ENCODE results near the gene ACSM2B. TPM values are rescaled to one million over a fixed set of nuclear protein-coding genes. Genes with fewer than 3 reads are reported as not detected.
"Not testable (repeated sequence)": the region's sequence is repeated elsewhere in the genome, so short reads cannot be mapped to it uniquely, and the experiment has no call there.

Gene ACSM2B
- total RNA-seq, 1 experiment from 2014 or later, result not detected

DNA sequence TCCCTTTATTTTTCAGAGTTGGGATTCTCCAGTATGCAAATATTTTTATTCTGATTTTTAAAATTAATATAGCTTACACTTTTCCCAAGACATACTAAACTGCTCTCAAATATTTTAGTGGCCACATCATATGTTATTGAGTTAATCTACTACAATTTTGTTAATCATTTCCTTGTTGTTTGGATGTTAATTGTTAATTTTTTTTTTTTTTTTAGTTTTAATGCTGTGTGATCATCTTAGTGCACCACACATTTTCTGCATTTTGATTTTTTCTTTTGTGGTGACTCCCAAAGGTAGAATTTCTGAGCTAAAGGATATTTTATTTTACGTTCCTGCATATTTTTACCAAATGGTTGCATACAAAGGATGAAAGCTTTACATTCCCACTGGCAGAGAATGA is 10.5 kb upstream of the ACSM2B start:
- H3K79me2 ChIP-seq (ENCODE audit: low read length); ATAC-seq; CTCF ChIA-PET; H3K9ac ChIP-seq (ENCODE audit: low read length); H3K27ac ChIP-seq (ENCODE audit: low read length); intact Hi-C loops (cut with micrococcal nuclease); H3K9me3 ChIP-seq (ENCODE audit: low read length); BruUV-seq (replicated peaks); H3F3A ChIP-seq (ENCODE audit: low read length, unreplicated experiment); H2AFZ ChIP-seq (ENCODE audit: low read length); POLR2A ChIA-PET (ENCODE audit: unreplicated experiment); H3K4me1 ChIP-seq (ENCODE audit: insufficient read depth, low read length); H3K4me2 ChIP-seq (ENCODE audit: low read length); H3K27me3 ChIP-seq (ENCODE audit: low read length); H3K9me2 ChIP-seq (replicated peaks; ENCODE audit: low read length); H3K4me3 ChIP-seq (ENCODE audit: low read length); H4K20me1 ChIP-seq (ENCODE audit: low read length); DNase-seq; H3K36me3 ChIP-seq (ENCODE audit: low read depth, low read length): not testable (repeated sequence)

DNA sequence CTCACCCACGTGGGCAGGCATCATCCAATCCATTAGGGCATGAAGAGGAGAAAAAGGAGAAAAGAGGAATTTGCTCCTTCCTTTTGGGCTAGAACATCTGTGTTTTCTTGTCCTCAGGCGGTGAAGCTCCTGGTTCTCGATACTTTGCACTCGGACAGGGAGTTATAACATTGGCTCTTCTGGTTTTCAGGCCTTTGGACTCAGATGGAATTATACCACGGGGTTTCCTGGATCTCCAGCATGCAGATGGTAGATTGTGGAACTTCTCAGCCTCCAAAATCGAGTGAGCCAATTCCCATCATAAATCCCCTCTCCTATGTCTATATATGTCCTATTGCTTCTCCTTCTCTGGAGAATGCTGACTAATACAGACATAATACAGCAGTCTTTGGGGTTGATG is 9.9 kb upstream of the ACSM2B start:
- ATAC-seq; H3K4me1 ChIP-seq (ENCODE audit: insufficient read depth, low read length); H3K27me3 ChIP-seq (ENCODE audit: low read length); H3K79me2 ChIP-seq (ENCODE audit: low read length); H3K9me3 ChIP-seq (ENCODE audit: low read length); CTCF ChIA-PET; H3K9me2 ChIP-seq (replicated peaks; ENCODE audit: low read length); H4K20me1 ChIP-seq (ENCODE audit: low read length); BruUV-seq (replicated peaks); H3F3A ChIP-seq (ENCODE audit: low read length, unreplicated experiment); intact Hi-C loops (cut with micrococcal nuclease); POLR2A ChIA-PET (ENCODE audit: unreplicated experiment); H3K4me2 ChIP-seq (ENCODE audit: low read length); H2AFZ ChIP-seq (ENCODE audit: low read length); H3K4me3 ChIP-seq (ENCODE audit: low read length); H3K9ac ChIP-seq (ENCODE audit: low read length); DNase-seq; H3K27ac ChIP-seq (ENCODE audit: low read length); H3K36me3 ChIP-seq (ENCODE audit: low read depth, low read length): not testable (repeated sequence)

DNA sequence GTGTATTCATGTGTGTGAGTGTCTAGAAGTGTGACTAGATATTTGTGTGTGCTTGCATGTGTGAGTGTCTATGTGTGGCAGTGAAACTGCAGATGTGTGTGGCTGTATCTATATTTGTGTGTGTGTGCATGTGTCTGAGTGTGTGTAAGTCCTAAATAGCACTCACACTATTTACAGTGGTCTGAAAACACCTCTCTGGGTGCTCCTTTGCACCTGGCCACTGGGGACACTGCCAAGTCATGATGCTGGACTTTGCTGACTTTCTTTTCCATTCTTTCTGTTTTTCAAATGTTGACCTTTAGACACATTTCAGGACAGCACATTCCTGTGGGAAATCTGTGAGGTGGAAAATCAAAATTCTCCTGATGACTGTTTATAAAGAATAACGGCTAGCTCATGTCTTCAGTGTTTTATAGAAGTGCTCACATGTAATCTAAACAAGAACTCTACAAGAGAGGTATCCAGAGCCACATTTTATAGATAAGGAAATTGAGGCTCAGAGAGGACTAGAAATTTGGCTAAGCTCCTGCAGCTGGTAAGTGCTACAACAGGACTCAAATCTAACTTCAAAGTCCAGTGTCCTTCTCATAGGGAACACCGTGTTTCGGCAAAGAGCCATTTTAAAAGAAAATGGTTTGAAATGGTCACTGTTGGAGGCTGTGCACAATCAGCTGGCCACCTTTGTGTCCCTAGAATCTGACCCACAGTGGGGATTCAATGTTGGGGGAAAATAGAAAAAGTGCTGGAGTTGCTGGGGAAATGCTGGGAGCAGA is 4.5 kb upstream of the ACSM2B start:
- H3K4me2 ChIP-seq (ENCODE audit: low read length); H3K9me2 ChIP-seq (replicated peaks; ENCODE audit: low read length); H3K4me3 ChIP-seq (ENCODE audit: low read length); H4K20me1 ChIP-seq (ENCODE audit: low read length); H3F3A ChIP-seq (ENCODE audit: low read length, unreplicated experiment); H3K4me1 ChIP-seq (ENCODE audit: insufficient read depth, low read length); H3K79me2 ChIP-seq (ENCODE audit: low read length); ATAC-seq; H3K9me3 ChIP-seq (ENCODE audit: low read length); CTCF ChIA-PET; BruUV-seq (replicated peaks); H3K9ac ChIP-seq (ENCODE audit: low read length); H3K27me3 ChIP-seq (ENCODE audit: low read length); POLR2A ChIA-PET (ENCODE audit: unreplicated experiment); DNase-seq; H2AFZ ChIP-seq (ENCODE audit: low read length); H3K36me3 ChIP-seq (ENCODE audit: low read depth, low read length); H3K27ac ChIP-seq (ENCODE audit: low read length); intact Hi-C loops (cut with micrococcal nuclease): not testable (repeated sequence)

DNA sequence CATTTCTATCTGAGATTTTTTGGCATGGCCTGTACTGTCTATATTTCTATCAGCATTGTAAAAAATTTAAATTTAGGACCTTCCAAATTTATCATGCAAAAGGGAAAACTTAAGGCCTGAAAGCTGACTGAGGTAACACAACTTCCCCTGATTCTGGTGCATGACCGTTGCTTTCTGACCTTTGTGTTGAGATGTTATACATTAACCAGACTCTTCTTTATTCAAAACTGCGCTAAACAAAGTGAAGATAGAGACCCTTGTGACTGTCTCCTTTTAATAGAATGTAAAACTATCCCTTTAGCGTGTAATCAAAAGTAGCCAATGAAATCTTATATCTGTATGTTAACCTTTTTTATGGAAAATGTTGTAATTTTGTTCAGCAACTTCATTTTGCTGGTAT is 1.9 kb upstream of the ACSM2B start:
- H3K27me3 ChIP-seq (ENCODE audit: low read length); H3K36me3 ChIP-seq (ENCODE audit: low read depth, low read length); H2AFZ ChIP-seq (ENCODE audit: low read length); H3K4me1 ChIP-seq (ENCODE audit: insufficient read depth, low read length); H3K79me2 ChIP-seq (ENCODE audit: low read length); H3K9ac ChIP-seq (ENCODE audit: low read length); H3F3A ChIP-seq (ENCODE audit: low read length, unreplicated experiment); DNase-seq; H4K20me1 ChIP-seq (ENCODE audit: low read length); H3K27ac ChIP-seq (ENCODE audit: low read length); BruUV-seq (replicated peaks); H3K9me2 ChIP-seq (replicated peaks; ENCODE audit: low read length); H3K4me2 ChIP-seq (ENCODE audit: low read length); H3K9me3 ChIP-seq (ENCODE audit: low read length); POLR2A ChIA-PET (ENCODE audit: unreplicated experiment); CTCF ChIA-PET; ATAC-seq; H3K4me3 ChIP-seq (ENCODE audit: low read length); intact Hi-C loops (cut with micrococcal nuclease): not testable (repeated sequence)

DNA sequence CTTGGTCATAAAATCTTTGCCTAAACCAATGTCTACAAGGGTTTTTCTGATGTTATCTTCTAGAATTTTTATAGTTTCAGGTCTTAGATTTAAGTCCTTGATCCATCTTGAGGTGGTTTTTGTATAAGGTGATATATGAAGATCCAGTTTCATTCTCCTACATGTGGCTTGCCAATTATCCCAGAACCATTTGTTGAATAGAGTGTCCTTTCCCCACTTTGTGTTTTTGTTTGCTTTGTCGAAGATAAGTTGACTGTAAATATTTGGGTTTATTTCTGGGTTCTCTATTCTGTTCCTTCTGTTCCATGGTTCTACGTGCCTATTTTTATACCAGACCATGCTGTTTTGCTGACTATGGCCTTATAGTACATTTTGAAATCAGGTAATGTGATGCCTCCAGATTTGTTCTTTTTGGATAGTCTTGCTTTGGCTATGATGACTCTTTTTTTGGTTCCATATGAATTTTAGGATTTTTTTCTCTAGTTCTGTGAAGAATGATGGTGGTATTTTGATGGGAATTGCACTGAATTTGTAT is 7.0 kb downstream of the ACSM2B start:
- CTCF ChIA-PET; H3K4me2 ChIP-seq (ENCODE audit: low read length); H3K9ac ChIP-seq (ENCODE audit: low read length); H3K9me2 ChIP-seq (replicated peaks; ENCODE audit: low read length); H3K27ac ChIP-seq (ENCODE audit: low read length); H3F3A ChIP-seq (ENCODE audit: low read length, unreplicated experiment); DNase-seq; H3K4me3 ChIP-seq (ENCODE audit: low read length); H3K36me3 ChIP-seq (ENCODE audit: low read depth, low read length); ATAC-seq; intact Hi-C loops (cut with micrococcal nuclease); H3K79me2 ChIP-seq (ENCODE audit: low read length); H3K27me3 ChIP-seq (ENCODE audit: low read length); H4K20me1 ChIP-seq (ENCODE audit: low read length); POLR2A ChIA-PET (ENCODE audit: unreplicated experiment); H2AFZ ChIP-seq (ENCODE audit: low read length); BruUV-seq (replicated peaks); H3K9me3 ChIP-seq (ENCODE audit: low read length); H3K4me1 ChIP-seq (ENCODE audit: insufficient read depth, low read length): not testable (repeated sequence)

All from PC-3 (cell line).